GM12874 (cell line): ENCODE measurements around the gene AHSG.

Experiments used
- TF ChIP-seq, protein P1 (sequence below): IDR thresholded peaks from 2 replicates; pipeline ENCODE4 v1.5.1; 2011; ENCODE audit warnings: low read depth, mild to moderate bottlenecking, control low read depth, low read length, moderate library complexity; ENCODE audit not compliant: insufficient read depth

Gene AHSG

DNA sequence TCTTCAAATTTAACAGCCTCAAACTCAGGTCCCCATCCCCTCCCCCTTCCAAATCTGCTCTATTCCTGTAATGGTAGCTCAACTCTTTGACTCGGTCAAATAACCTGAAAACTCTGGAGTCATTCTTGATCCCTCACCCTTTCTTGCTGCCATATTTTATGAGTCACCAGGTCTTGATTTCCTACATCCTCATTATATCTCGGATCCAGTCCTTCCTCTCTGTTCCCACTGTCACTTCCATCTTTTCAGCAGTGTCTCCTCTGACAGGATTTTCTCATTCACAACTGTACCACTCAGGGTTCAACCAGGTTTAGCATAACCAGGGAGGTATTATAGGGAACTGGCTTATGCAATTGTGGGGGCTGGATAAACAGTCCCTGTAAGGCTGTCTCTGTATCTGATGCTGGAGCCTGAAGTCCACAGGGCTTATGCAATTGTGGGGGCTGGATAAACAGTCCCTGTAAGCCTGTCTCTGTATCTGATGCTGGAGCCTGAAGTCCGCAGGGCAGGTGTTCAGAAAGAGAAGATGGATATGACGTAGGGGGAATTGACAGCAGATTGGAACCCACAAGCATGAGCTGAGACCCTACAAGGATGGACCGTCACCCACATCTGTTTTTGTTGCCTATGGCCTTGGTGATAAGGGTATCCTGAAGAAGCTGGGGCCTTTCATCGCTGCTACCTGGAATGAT, 18.2 kb downstream of the AHSG start:
- TF ChIP-seq, protein P1, sequence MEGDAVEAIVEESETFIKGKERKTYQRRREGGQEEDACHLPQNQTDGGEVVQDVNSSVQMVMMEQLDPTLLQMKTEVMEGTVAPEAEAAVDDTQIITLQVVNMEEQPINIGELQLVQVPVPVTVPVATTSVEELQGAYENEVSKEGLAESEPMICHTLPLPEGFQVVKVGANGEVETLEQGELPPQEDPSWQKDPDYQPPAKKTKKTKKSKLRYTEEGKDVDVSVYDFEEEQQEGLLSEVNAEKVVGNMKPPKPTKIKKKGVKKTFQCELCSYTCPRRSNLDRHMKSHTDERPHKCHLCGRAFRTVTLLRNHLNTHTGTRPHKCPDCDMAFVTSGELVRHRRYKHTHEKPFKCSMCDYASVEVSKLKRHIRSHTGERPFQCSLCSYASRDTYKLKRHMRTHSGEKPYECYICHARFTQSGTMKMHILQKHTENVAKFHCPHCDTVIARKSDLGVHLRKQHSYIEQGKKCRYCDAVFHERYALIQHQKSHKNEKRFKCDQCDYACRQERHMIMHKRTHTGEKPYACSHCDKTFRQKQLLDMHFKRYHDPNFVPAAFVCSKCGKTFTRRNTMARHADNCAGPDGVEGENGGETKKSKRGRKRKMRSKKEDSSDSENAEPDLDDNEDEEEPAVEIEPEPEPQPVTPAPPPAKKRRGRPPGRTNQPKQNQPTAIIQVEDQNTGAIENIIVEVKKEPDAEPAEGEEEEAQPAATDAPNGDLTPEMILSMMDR = no peak

DNA sequence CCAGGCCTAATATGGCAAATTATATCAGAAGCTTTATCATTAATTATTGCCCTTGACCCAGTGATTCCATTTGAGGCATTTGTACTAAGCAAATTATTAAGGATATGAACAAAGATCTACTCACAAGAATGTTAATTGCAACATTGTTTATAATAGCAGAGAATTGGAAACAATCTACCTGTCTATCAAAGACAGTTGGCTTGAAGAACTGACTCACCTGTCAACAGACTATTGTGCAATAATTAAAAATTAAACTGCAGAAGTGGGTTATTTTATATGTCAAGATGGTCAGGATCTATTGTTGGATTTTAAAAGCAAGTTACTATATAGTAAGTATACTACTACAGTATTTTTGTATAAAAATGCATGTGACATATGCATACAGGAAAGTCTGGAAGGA, 20.6 kb downstream of the AHSG start:
- TF ChIP-seq, protein P1 = no peak

DNA sequence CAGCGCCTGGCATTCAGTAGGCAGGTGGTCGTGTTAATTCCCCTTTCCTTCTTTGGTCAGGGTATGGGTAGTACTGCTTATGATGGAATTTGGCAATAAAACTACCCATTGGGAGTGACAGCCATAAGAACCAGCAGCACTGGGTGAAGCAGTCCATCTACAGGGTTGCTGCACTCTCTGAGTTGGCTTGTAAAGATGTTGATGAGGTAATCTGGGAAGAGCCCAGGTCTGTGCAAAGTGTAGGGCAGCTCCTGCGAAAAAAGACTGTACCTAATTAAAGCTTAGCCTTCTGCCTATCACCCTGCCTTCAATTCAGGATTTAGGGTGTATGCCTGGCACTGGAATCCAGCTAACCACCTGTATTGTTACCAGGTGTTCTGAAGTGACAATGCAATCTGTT, 22.7 kb downstream of the AHSG start:
- TF ChIP-seq, protein P1 = no peak

DNA sequence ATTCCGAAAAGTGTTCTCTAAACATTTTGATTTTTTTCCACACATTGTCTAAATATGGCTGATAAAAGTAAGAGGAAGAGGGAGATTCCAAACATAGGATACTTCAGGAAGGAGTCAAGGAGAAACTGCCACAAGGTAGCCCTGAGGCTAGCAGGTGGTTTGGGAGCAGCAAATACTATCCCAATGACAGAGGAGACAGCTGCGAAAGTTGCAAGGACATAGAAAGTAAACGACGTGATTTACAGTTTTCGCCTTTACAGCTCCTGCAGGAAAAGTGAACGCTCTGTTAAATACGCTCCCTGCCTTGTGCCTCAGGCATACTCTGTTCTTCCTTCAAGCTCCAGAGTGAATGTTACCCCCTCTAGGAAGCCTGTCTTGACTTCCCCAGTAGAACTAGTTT, 23.7 kb downstream of the AHSG start:
- TF ChIP-seq, protein P1 = no peak

DNA sequence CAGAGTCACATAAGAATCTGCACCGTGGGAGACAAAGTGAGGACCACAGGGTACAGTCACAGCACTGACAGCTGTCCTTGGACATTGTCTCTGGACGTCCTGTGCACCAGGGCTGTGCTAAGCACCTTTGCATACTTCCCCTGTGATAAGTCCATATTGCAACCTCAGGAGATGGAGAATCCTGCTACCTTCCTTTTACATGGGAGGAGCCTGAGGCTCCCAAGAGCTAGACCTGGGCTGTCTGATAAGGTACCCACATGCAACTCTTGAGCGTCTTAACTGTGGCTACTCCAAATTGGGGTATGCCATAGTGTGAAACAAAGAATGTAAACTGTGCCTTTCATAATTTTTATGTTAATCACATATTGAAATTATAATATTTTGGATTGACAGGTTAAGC, 24.8 kb downstream of the AHSG start:
- TF ChIP-seq, protein P1 = no peak

DNA sequence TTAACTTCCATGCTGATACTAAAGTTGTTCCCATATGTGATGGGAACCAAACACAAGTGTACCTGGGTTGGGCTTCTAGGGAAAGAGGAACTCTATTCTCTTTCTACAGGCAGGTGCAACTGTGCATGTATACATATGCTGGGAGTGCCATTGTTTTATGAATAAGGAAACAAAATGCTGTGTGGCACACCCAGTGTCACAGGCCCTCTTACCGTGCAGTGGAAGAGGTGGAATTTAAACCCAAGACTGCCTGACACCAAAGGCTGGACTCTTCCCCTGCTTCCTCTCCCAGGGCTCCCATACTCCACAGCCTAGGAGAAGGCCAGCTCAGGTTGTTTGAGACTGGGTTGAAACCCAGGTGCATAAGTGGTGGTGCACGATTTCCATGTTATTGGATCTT, 25.4 kb downstream of the AHSG start:
- TF ChIP-seq, protein P1 = no peak

DNA sequence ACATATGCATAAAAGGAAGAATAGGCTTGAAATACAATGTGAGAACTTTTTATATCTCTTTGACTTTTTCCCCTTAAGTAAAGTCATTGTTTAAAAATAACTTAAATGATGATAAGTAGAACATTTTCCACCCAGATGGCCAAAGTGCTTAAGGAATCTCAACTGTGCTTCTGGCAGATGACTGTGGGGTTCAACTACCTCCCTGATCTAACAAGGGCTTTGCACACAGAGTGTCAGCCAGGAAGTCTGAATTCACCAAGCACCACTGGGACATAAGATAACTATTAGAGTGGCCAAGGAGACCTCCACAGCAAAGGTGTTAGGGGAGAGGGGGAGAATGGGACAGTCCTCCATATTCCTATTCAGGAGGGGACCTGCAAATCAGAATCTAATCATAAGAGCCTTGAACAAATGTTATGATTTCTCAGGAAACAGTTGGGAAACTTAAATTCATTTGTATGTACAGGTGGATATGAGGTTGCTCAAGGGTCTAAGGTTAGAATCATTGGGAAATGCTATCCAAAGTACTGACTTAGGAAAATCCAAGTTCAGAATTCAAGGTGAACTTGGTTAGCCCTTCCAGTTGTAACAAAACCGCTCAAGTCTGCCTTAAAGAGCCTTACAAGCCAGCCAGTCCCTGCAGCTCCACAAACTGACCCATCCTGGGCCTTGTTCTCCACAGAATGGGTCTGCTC, 27.1 kb downstream of the AHSG start, which contains the start of gene FETUB:
FETUB (plus strand) TSS at position 622 of the 695 bp plus-strand sequence; CDS start at position 684, 62 bp downstream.
- TF ChIP-seq, protein P1 = no peak
